ENCODE results near the gene DUSP10. TPM values are rescaled to one million over a fixed set of nuclear protein-coding genes. Genes with fewer than 3 reads are reported as not detected.

DUSP10 gene
- total RNA-seq, 2 experiments from 2014 or later, result 11.3 to 12.3 TPM

- peak overlapping the region; percentile 56 for H3K27ac Mint-ChIP-seq
- no peaks in the 10 kb centered on the region for H3K27me3 Mint-ChIP-seq
- peaks cover 52% of the 10 kb centered on the region for H3K36me3 Mint-ChIP-seq (ENCODE audit: low read depth)
- no peak overlapping the region for H3K4me3 Mint-ChIP-seq
- CTCF ChIA-PET, result interaction anchor here (0.8 to 3.9 kb wide), 5 partner anchors 9 to 267 kb away, joined by 3 to 22 read pairs (median 3); no protein-coding TSS in a partner anchor
- POLR2A ChIA-PET, result no interaction called here
- peaks cover 88% of the 10 kb centered on the region for H3K4me1 Mint-ChIP-seq
- no peak for DNase-seq
- H3K9me3 Mint-ChIP-seq, result peaks cover 13% of the 10 kb centered on the region
Measured at GRCh38 chr1:221715321-221716169, 26.3 kb downstream of the DUSP10 start.

- peaks cover 85% of the 10 kb centered on the region for H3K4me1 Mint-ChIP-seq
- H3K4me3 Mint-ChIP-seq, result no peak overlapping the region
- ChIA-PET POLR2A (no interaction called here), CTCF (interaction anchor here (0.8 to 3.9 kb wide), 6 partner anchors 10 to 268 kb away, joined by 3 to 22 read pairs (median 3); no protein-coding TSS in a partner anchor)
- H3K9me3 Mint-ChIP-seq, result peaks cover 13% of the 10 kb centered on the region
- no peak for DNase-seq
- peaks cover 48% of the 10 kb centered on the region for H3K36me3 Mint-ChIP-seq (ENCODE audit: low read depth)
- no peak overlapping the region for H3K27ac Mint-ChIP-seq
- H3K27me3 Mint-ChIP-seq, result no peaks in the 10 kb centered on the region
Measured at GRCh38 chr1:221714227-221715152, 27.4 kb downstream of the DUSP10 start.

GRCh38 chr1:221712776-221713431 lies 29.0 kb downstream of the DUSP10 start:
- peaks cover 13% of the 10 kb centered on the region for H3K9me3 Mint-ChIP-seq
- no peaks in the 10 kb centered on the region for H3K27me3 Mint-ChIP-seq
- peaks cover 44% of the 10 kb centered on the region for H3K36me3 Mint-ChIP-seq (ENCODE audit: low read depth)
- DNase-seq, result peak; percentile 90
- H3K4me1 Mint-ChIP-seq, result peaks cover 87% of the 10 kb centered on the region
- peak overlapping the region; percentile 99 for H3K27ac Mint-ChIP-seq
- H3K4me3 Mint-ChIP-seq, result peak overlapping the region; percentile 71
- ChIA-PET POLR2A (interaction anchor here (0.8 kb wide), 1 partner anchor 29 kb away, joined by 8 read pairs; the partner anchor contains the start of gene DUSP10), CTCF (interaction anchor here (1.2 to 3.9 kb wide), 3 partner anchors 12 to 22 kb away, joined by 3 to 22 read pairs (median 5); no protein-coding TSS in a partner anchor)

- DNase-seq, result peak; percentile 77
- no peaks in the 10 kb centered on the region for H3K27me3 Mint-ChIP-seq
- POLR2A ChIA-PET, result interaction anchor here (0.8 kb wide), 1 partner anchor 30 kb away, joined by 8 read pairs; the partner anchor contains the start of gene DUSP10
- peaks cover 90% of the 10 kb centered on the region for H3K4me1 Mint-ChIP-seq
- peaks cover 13% of the 10 kb centered on the region for H3K9me3 Mint-ChIP-seq
- H3K27ac Mint-ChIP-seq, result peak overlapping the region; percentile 99
- peaks cover 41% of the 10 kb centered on the region for H3K36me3 Mint-ChIP-seq (ENCODE audit: low read depth)
- H3K4me3 Mint-ChIP-seq, result peak overlapping the region; percentile 37
- CTCF ChIA-PET, result interaction anchor here (1.1 to 3.9 kb wide), 4 partner anchors 11 to 51 kb away, joined by 3 to 22 read pairs (median 4); no protein-coding TSS in a partner anchor
Measured at GRCh38 chr1:221712198-221712684, 29.6 kb downstream of the DUSP10 start.

- no peak overlapping the region for H3K4me3 Mint-ChIP-seq
- DNase-seq, result no peak
- H3K9me3 Mint-ChIP-seq, result peaks cover 10% of the 10 kb centered on the region
- H3K4me1 Mint-ChIP-seq, result peaks cover 90% of the 10 kb centered on the region
- H3K36me3 Mint-ChIP-seq (ENCODE audit: low read depth), result peaks cover 35% of the 10 kb centered on the region
- CTCF ChIA-PET, result interaction anchor here (1.0 to 1.4 kb wide), 4 partner anchors 14 to 66 kb away, joined by 3 to 5 read pairs (median 4); no protein-coding TSS in a partner anchor
- peak overlapping the region; percentile 99 for H3K27ac Mint-ChIP-seq
- no peaks in the 10 kb centered on the region for H3K27me3 Mint-ChIP-seq
- POLR2A ChIA-PET, result no interaction called here
Measured at GRCh38 chr1:221711656-221712055, 30.2 kb downstream of the DUSP10 start.

- H3K4me1 Mint-ChIP-seq, result peaks cover 87% of the 10 kb centered on the region
- H3K4me3 Mint-ChIP-seq, result no peak overlapping the region
- H3K27ac Mint-ChIP-seq, result peak overlapping the region; percentile 99
- no peak for DNase-seq
- no peaks in the 10 kb centered on the region for H3K27me3 Mint-ChIP-seq
- peaks cover 10% of the 10 kb centered on the region for H3K9me3 Mint-ChIP-seq
- CTCF ChIA-PET, result interaction anchor here (1.0 to 1.1 kb wide), 3 partner anchors 13 to 66 kb away, joined by 3 to 4 read pairs (median 3); no protein-coding TSS in a partner anchor
- POLR2A ChIA-PET, result no interaction called here
- peaks cover 33% of the 10 kb centered on the region for H3K36me3 Mint-ChIP-seq (ENCODE audit: low read depth)
Measured at GRCh38 chr1:221711063-221711577, 30.8 kb downstream of the DUSP10 start.

GRCh38 chr1:221709854-221710253 lies 32.0 kb downstream of the DUSP10 start:
- Mint-ChIP-seq H3K4me3 (no peak overlapping the region), H3K27ac (peak overlapping the region; percentile 9), H3K36me3 (ENCODE audit: low read depth) (peaks cover 33% of the 10 kb centered on the region), H3K9me3 (peaks cover 9% of the 10 kb centered on the region), H3K27me3 (no peaks in the 10 kb centered on the region), H3K4me1 (peaks cover 81% of the 10 kb centered on the region)
- ChIA-PET CTCF (interaction anchor here (1.2 to 3.7 kb wide), 3 partner anchors 8 to 20 kb away, joined by 3 to 22 read pairs (median 3); no protein-coding TSS in a partner anchor), POLR2A (no interaction called here)
- DNase-seq, result no peak

GRCh38 chr1:221708987-221709386 lies 32.9 kb downstream of the DUSP10 start:
- CTCF ChIA-PET, result interaction anchor here (0.9 to 3.7 kb wide), 4 partner anchors 8 to 21 kb away, joined by 3 to 22 read pairs (median 4); no protein-coding TSS in a partner anchor
- peak overlapping the region; percentile 71 for H3K27ac Mint-ChIP-seq
- H3K4me3 Mint-ChIP-seq, result no peak overlapping the region
- no peaks in the 10 kb centered on the region for H3K27me3 Mint-ChIP-seq
- DNase-seq, result peak; percentile 35
- POLR2A ChIA-PET, result no interaction called here
- peaks cover 2% of the 10 kb centered on the region for H3K9me3 Mint-ChIP-seq
- peaks cover 33% of the 10 kb centered on the region for H3K36me3 Mint-ChIP-seq (ENCODE audit: low read depth)
- peaks cover 72% of the 10 kb centered on the region for H3K4me1 Mint-ChIP-seq

GRCh38 chr1:221708076-221708571 lies 33.8 kb downstream of the DUSP10 start:
- H3K9me3 Mint-ChIP-seq, result no peaks in the 10 kb centered on the region
- CTCF ChIA-PET, result interaction anchor here (0.6 to 3.7 kb wide), 7 partner anchors 9 to 995 kb away, joined by 3 to 22 read pairs (median 3); no protein-coding TSS in a partner anchor
- POLR2A ChIA-PET, result no interaction called here
- no peak overlapping the region for H3K4me3 Mint-ChIP-seq
- DNase-seq, result peak; percentile 61
- peaks cover 64% of the 10 kb centered on the region for H3K4me1 Mint-ChIP-seq
- no peaks in the 10 kb centered on the region for H3K27me3 Mint-ChIP-seq
- H3K27ac Mint-ChIP-seq, result peak overlapping the region; percentile 83
- H3K36me3 Mint-ChIP-seq (ENCODE audit: low read depth), result peaks cover 39% of the 10 kb centered on the region

GRCh38 chr1:221706876-221707582 lies 34.9 kb downstream of the DUSP10 start:
- H3K27me3 Mint-ChIP-seq, result no peaks in the 10 kb centered on the region
- no peak for DNase-seq
- CTCF ChIA-PET, result interaction anchor here (0.7 to 3.7 kb wide), 5 partner anchors 11 to 170 kb away, joined by 3 to 22 read pairs (median 3); no protein-coding TSS in a partner anchor
- H3K36me3 Mint-ChIP-seq (ENCODE audit: low read depth), result peaks cover 44% of the 10 kb centered on the region
- H3K4me1 Mint-ChIP-seq, result peaks cover 55% of the 10 kb centered on the region
- H3K9me3 Mint-ChIP-seq, result no peaks in the 10 kb centered on the region
- no peak overlapping the region for H3K4me3 Mint-ChIP-seq
- H3K27ac Mint-ChIP-seq, result no peak overlapping the region
- POLR2A ChIA-PET, result interaction anchor here (1.0 kb wide), 1 partner anchor 35 kb away, joined by 4 read pairs; the partner anchor contains the start of gene DUSP10

GRCh38 chr1:221706191-221706590 lies 35.7 kb downstream of the DUSP10 start:
- H3K4me3 Mint-ChIP-seq, result no peak overlapping the region
- H3K36me3 Mint-ChIP-seq (ENCODE audit: low read depth), result peaks cover 47% of the 10 kb centered on the region
- POLR2A ChIA-PET, result interaction anchor here (1.0 kb wide), 1 partner anchor 36 kb away, joined by 4 read pairs; the partner anchor contains the start of gene DUSP10
- peaks cover 47% of the 10 kb centered on the region for H3K4me1 Mint-ChIP-seq
- DNase-seq, result no peak
- CTCF ChIA-PET, result interaction anchor here (0.8 to 3.7 kb wide), 2 partner anchors 12 to 15 kb away, joined by 3 to 22 read pairs; no protein-coding TSS in a partner anchor
- H3K27ac Mint-ChIP-seq, result no peak overlapping the region
- H3K27me3 Mint-ChIP-seq, result no peaks in the 10 kb centered on the region
- no peaks in the 10 kb centered on the region for H3K9me3 Mint-ChIP-seq
